HEK293 (cell line): ENCODE data around the gene TADA1.

Experiments
- CTCF ChIA-PET: fragments of 350-600 bp; formaldehyde crosslinking; extraction: SDS; loops from one replicate; lab custom pipeline; 2021; ENCODE audit warnings: antibody characterized with exemption; lab: Yijun Ruan, JAX
- POLR2A ChIA-PET: fragments of 300-600 bp; formaldehyde crosslinking; extraction: SDS; loops from one replicate; lab custom pipeline; 2020; ENCODE audit warnings: antibody characterized with exemption, inconsistent platforms; lab: Yijun Ruan, JAX
- H3K27ac ChIP-seq: fragments of 200-500 bp; sonication (Bioruptor generic); 2 replicates; pipeline ENCODE4 v1.5.1; 2014; ENCODE audit warnings: low read depth, low read length, control low read depth, inconsistent platforms; ENCODE audit errors: extremely low read depth
- H3K36me3 ChIP-seq, 2 experiments: fragments of 200-500 bp in 1 of 2; sonication (Bioruptor generic) in 1 of 2; 1 replicate in 1 of 2; 2 replicates in 1 of 2; pipeline ENCODE4 v1.5.1; 2014 to 2017; ENCODE audit warnings: inconsistent platforms in 2 of 2, low read length in 2 of 2; ENCODE audit not compliant: control insufficient read depth in 2 of 2, insufficient read depth in 1 of 2
- H3K4me1 ChIP-seq: fragments of 200-500 bp; sonication (Bioruptor generic); 2 replicates; pipeline ENCODE4 v1.5.1; 2014; ENCODE audit warnings: mild to moderate bottlenecking, low read length, inconsistent platforms; ENCODE audit not compliant: control insufficient read depth, insufficient read depth
- H3K4me3 ChIP-seq: 2 replicates; pipeline ENCODE4 v1.5.1; 2011; ENCODE audit warnings: low read depth, mild to moderate bottlenecking, control low read depth, low read length, moderate library complexity
- H3K9me3 ChIP-seq: fragments of 200-500 bp; sonication (Bioruptor generic); 2 replicates; pipeline ENCODE4 v1.5.1; 2014; ENCODE audit warnings: low read depth, low read length, inconsistent platforms; ENCODE audit not compliant: control insufficient read depth, insufficient read depth
- ZIC2 ChIP-seq: fragments of 450-650 bp; formaldehyde crosslinking; IDR thresholded peaks from 2 replicates; pipeline ENCODE4 v1.5.1; 2016; ENCODE audit warnings: missing biosample characterization, missing genetic modification characterization
- ZNF157 ChIP-seq: fragments of 450-650 bp; formaldehyde crosslinking; IDR thresholded peaks from 2 replicates; pipeline ENCODE4 v1.5.1; 2016; ENCODE audit warnings: missing biosample characterization, missing genetic modification characterization
- ZNF621 ChIP-seq: fragments of 450-650 bp; formaldehyde crosslinking; IDR thresholded peaks from 2 replicates; pipeline ENCODE4 v1.5.1; 2017; ENCODE audit warnings: missing biosample characterization, missing genetic modification characterization
- TF ChIP-seq, protein P1 (sequence below): fragments of 450-650 bp; formaldehyde crosslinking; IDR thresholded peaks from 2 replicates; pipeline ENCODE4 v1.5.1; 2016; ENCODE audit warnings: missing biosample characterization, missing genetic modification characterization, borderline replicate concordance
- TF ChIP-seq, protein P2 (sequence below): fragments of 450-650 bp; formaldehyde crosslinking; IDR thresholded peaks from 2 replicates; pipeline ENCODE4 v1.5.1; 2017; ENCODE audit warnings: missing biosample characterization, missing genetic modification characterization
- TF ChIP-seq, protein P3 (sequence below): fragments of 450-650 bp; formaldehyde crosslinking; IDR thresholded peaks from 2 replicates; pipeline ENCODE4 v1.5.1; 2017; ENCODE audit warnings: missing biosample characterization, missing genetic modification characterization
- TF ChIP-seq, protein P4 (sequence below): fragments of 450-650 bp; formaldehyde crosslinking; IDR thresholded peaks from 2 replicates; pipeline ENCODE4 v1.5.1; 2016; ENCODE audit warnings: missing biosample characterization, missing genetic modification characterization
- TF ChIP-seq, protein P5 (sequence below): fragments of 450-650 bp; formaldehyde crosslinking; IDR thresholded peaks from 2 replicates; pipeline ENCODE4 v1.5.1; 2016; ENCODE audit warnings: missing biosample characterization, missing genetic modification characterization

Gene TADA1

DNA sequence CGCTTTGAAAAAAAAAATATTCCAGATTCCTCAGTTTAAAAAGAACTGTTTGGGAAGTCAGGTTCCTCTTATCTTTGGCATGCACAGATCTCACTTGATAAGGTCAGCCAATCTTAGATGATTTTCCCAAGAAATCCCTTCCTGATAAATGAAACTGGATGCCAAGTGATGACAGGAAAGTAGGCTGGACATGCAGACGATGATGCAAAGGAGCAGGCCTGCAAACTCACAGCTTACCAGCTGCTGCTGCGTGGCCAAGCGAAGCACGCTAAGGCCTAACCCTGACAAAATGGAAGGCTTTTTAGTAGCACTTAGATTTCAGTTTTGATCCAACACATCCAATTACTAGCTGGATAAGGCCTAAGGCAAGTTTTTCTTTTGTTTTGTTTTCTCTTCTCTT, 10.1 kb downstream of the TADA1 start (continued):
- TF ChIP-seq, protein P1, sequence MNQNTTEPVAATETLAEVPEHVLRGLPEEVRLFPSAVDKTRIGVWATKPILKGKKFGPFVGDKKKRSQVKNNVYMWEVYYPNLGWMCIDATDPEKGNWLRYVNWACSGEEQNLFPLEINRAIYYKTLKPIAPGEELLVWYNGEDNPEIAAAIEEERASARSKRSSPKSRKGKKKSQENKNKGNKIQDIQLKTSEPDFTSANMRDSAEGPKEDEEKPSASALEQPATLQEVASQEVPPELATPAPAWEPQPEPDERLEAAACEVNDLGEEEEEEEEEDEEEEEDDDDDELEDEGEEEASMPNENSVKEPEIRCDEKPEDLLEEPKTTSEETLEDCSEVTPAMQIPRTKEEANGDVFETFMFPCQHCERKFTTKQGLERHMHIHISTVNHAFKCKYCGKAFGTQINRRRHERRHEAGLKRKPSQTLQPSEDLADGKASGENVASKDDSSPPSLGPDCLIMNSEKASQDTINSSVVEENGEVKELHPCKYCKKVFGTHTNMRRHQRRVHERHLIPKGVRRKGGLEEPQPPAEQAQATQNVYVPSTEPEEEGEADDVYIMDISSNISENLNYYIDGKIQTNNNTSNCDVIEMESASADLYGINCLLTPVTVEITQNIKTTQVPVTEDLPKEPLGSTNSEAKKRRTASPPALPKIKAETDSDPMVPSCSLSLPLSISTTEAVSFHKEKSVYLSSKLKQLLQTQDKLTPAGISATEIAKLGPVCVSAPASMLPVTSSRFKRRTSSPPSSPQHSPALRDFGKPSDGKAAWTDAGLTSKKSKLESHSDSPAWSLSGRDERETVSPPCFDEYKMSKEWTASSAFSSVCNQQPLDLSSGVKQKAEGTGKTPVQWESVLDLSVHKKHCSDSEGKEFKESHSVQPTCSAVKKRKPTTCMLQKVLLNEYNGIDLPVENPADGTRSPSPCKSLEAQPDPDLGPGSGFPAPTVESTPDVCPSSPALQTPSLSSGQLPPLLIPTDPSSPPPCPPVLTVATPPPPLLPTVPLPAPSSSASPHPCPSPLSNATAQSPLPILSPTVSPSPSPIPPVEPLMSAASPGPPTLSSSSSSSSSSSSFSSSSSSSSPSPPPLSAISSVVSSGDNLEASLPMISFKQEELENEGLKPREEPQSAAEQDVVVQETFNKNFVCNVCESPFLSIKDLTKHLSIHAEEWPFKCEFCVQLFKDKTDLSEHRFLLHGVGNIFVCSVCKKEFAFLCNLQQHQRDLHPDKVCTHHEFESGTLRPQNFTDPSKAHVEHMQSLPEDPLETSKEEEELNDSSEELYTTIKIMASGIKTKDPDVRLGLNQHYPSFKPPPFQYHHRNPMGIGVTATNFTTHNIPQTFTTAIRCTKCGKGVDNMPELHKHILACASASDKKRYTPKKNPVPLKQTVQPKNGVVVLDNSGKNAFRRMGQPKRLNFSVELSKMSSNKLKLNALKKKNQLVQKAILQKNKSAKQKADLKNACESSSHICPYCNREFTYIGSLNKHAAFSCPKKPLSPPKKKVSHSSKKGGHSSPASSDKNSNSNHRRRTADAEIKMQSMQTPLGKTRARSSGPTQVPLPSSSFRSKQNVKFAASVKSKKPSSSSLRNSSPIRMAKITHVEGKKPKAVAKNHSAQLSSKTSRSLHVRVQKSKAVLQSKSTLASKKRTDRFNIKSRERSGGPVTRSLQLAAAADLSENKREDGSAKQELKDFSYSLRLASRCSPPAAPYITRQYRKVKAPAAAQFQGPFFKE (tag by site-specific recombination) = no peak
- TF ChIP-seq ZNF157 = no peak

DNA sequence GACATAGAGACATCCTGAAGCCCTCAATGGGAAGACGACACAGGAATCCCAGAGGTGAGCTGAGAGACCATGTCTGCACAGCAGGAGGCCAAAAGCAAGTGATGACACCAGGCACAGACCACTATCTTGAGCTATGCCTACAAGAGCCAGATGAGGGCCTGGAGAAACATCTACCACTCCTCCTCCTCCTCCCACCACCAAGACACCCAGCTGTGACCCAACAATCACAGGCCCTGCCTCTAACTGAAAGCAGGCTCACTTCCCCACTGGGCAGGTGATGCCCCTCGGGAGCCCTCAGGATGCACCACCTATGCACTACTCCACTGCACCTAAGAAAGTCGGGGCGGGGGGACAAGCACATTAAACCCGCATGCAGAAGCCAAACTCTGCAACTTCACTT, 16.5 kb downstream of the TADA1 start:
- ChIA-PET POLR2A (interaction anchor here (0.6 kb wide), 1 partner anchor 349 kb away, joined by 6 read pairs; no protein-coding TSS in a partner anchor), CTCF (interaction anchor here (1.0 to 1.3 kb wide), 2 partner anchors 46 to 200 kb away, joined by 4 to 6 read pairs; no protein-coding TSS in a partner anchor)
- Histone ChIP-seq H3K36me3 (peaks cover 22 to 91% of the 10 kb centered on the region in 2 experiments), H3K27ac (no peak overlapping the region), H3K9me3 (no peaks in the 10 kb centered on the region), H3K4me1 (no peaks in the 10 kb centered on the region), H3K4me3 (no peak overlapping the region)
- TF ChIP-seq ZNF621 = no peak
- peak; percentile 42; the same call in 1 of the 2 replicates for TF ChIP-seq ZIC2
- TF ChIP-seq, protein P2, sequence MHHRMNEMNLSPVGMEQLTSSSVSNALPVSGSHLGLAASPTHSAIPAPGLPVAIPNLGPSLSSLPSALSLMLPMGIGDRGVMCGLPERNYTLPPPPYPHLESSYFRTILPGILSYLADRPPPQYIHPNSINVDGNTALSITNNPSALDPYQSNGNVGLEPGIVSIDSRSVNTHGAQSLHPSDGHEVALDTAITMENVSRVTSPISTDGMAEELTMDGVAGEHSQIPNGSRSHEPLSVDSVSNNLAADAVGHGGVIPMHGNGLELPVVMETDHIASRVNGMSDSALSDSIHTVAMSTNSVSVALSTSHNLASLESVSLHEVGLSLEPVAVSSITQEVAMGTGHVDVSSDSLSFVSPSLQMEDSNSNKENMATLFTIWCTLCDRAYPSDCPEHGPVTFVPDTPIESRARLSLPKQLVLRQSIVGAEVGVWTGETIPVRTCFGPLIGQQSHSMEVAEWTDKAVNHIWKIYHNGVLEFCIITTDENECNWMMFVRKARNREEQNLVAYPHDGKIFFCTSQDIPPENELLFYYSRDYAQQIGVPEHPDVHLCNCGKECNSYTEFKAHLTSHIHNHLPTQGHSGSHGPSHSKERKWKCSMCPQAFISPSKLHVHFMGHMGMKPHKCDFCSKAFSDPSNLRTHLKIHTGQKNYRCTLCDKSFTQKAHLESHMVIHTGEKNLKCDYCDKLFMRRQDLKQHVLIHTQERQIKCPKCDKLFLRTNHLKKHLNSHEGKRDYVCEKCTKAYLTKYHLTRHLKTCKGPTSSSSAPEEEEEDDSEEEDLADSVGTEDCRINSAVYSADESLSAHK (tag by site-specific recombination) = no peak
- TF ChIP-seq, protein P3, sequence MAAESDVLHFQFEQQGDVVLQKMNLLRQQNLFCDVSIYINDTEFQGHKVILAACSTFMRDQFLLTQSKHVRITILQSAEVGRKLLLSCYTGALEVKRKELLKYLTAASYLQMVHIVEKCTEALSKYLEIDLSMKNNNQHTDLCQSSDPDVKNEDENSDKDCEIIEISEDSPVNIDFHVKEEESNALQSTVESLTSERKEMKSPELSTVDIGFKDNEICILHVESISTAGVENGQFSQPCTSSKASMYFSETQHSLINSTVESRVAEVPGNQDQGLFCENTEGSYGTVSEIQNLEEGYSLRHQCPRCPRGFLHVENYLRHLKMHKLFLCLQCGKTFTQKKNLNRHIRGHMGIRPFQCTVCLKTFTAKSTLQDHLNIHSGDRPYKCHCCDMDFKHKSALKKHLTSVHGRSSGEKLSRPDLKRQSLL (tag by site-specific recombination) = no peak
- TF ChIP-seq, protein P4, sequence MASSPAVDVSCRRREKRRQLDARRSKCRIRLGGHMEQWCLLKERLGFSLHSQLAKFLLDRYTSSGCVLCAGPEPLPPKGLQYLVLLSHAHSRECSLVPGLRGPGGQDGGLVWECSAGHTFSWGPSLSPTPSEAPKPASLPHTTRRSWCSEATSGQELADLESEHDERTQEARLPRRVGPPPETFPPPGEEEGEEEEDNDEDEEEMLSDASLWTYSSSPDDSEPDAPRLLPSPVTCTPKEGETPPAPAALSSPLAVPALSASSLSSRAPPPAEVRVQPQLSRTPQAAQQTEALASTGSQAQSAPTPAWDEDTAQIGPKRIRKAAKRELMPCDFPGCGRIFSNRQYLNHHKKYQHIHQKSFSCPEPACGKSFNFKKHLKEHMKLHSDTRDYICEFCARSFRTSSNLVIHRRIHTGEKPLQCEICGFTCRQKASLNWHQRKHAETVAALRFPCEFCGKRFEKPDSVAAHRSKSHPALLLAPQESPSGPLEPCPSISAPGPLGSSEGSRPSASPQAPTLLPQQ (tag by site-specific recombination) = no peak
- TF ChIP-seq, protein P5, sequence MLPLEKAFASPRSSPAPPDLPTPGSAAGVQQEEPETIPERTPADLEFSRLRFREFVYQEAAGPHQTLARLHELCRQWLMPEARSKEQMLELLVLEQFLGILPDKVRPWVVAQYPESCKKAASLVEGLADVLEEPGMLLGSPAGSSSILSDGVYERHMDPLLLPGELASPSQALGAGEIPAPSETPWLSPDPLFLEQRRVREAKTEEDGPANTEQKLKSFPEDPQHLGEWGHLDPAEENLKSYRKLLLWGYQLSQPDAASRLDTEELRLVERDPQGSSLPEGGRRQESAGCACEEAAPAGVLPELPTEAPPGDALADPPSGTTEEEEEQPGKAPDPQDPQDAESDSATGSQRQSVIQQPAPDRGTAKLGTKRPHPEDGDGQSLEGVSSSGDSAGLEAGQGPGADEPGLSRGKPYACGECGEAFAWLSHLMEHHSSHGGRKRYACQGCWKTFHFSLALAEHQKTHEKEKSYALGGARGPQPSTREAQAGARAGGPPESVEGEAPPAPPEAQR (tag by site-specific recombination) = no peak
